Esophagus muscularis mucosa (tissue), 4 donors: Measurements from ENCODE around the gene SRRM3. TPM values are rescaled to one million over a fixed set of nuclear protein-coding genes. Genes with fewer than 3 reads are reported as not detected.
A peak's percentile ranks its signal among the peaks of the same experiment; 100 is the strongest.
"Not testable (repeated sequence)": the region's sequence is repeated elsewhere in the genome, so short reads cannot be mapped to it uniquely, and the experiment has no call there.

ENCODE experiments used
- DNase-seq: peaks from one replicate; pipeline ENCODE4 v3.0.0-alpha.2; 2017; ENCODE audit errors: extremely low spot score
- H3K27ac ChIP-seq, 4 donors: fragments of 200-600 bp; sonication (generic); replicated peaks in 1 of 4; 1 replicate in 3 of 4; 2 replicates in 1 of 4; pipeline ENCODE4 v1.5.1; 2016 to 2019; ENCODE audit warnings: mild to moderate bottlenecking in 1 of 4
- H3K27me3 ChIP-seq, 4 donors: fragments of 200-600 bp; sonication (generic); one replicate each; pipeline versions ENCODE4 v1.5.1 to v1.6.0; 2016 to 2019
- H3K36me3 ChIP-seq, 4 donors: fragments of 200-600 bp; sonication (generic); one replicate each; pipeline ENCODE4 v1.5.1; 2016 to 2019
- H3K4me1 ChIP-seq, 4 donors: fragments of 200-600 bp; sonication (generic); one replicate each; pipeline ENCODE4 v1.5.1; 2016 to 2019
- H3K4me3 ChIP-seq, 4 donors: fragments of 200-600 bp; sonication (generic); 1 replicate in 2 of 4; 2 replicates in 2 of 4; pipeline ENCODE4 v1.5.1; 2016 to 2019; ENCODE audit warnings: mild to moderate bottlenecking in 4 of 4, moderate library complexity in 1 of 4
- H3K9me3 ChIP-seq, 4 donors: fragments of 200-600 bp; sonication (generic); 1 replicate in 3 of 4; 2 replicates in 1 of 4; pipeline ENCODE4 v1.5.1; 2016 to 2019
- EP300 ChIP-seq: sonication (generic); formaldehyde crosslinking; IDR thresholded peaks from one replicate; pipeline ENCODE4 v1.6.1; 2017; ENCODE audit warnings: antibody characterized with exemption
- POLR2A ChIP-seq: fragments of 450-650 bp; IDR thresholded peaks from one replicate; pipeline ENCODE4 v1.6.1; 2017; ENCODE audit warnings: antibody characterized with exemption, moderate library complexity, mild to moderate bottlenecking, low read depth
- POLR2AphosphoS5 ChIP-seq, 2 donors: sonication (generic); formaldehyde crosslinking; IDR thresholded peaks; one replicate each; pipeline ENCODE4 v1.6.1; 2017; ENCODE audit warnings: antibody characterized with exemption in 2 of 2
- WGBS: methylation state at CpG from one replicate; pipeline ENCODE4 v1.1.5; 2018; 5-methylcytosine and 5-hydroxymethylcytosine counted together
- intact Hi-C: fragments of 100-400 bp; cut with DNase I; formaldehyde crosslinking; loops from one replicate; pipeline ENCODE4 v1.15.1; 2023
- total RNA-seq, 4 donors: library from RNA; depleted of rRNA; stranded (reverse); fragments of >200 nt; gene quantifications; one replicate each; pipeline versions ENCODE4 v1.1.0 to v1.2.1, GENCODE V29; 2016
- TF ChIP-seq, protein P1 (sequence below), 3 experiments: fragments of 200-600 bp in 2 of 3; fragments of 450-650 bp in 1 of 3; sonication (generic) in 2 of 3; IDR thresholded peaks; one replicate each; pipeline ENCODE4 v1.5.1; 2017 to 2019; ENCODE audit warnings: antibody characterized with exemption in 3 of 3, mild to moderate bottlenecking in 2 of 3, moderate library complexity in 1 of 3

Gene SRRM3
- total RNA-seq, result 1 to 10 TPM; 2.1 to 4.9 (median 2.7) TPM

DNA sequence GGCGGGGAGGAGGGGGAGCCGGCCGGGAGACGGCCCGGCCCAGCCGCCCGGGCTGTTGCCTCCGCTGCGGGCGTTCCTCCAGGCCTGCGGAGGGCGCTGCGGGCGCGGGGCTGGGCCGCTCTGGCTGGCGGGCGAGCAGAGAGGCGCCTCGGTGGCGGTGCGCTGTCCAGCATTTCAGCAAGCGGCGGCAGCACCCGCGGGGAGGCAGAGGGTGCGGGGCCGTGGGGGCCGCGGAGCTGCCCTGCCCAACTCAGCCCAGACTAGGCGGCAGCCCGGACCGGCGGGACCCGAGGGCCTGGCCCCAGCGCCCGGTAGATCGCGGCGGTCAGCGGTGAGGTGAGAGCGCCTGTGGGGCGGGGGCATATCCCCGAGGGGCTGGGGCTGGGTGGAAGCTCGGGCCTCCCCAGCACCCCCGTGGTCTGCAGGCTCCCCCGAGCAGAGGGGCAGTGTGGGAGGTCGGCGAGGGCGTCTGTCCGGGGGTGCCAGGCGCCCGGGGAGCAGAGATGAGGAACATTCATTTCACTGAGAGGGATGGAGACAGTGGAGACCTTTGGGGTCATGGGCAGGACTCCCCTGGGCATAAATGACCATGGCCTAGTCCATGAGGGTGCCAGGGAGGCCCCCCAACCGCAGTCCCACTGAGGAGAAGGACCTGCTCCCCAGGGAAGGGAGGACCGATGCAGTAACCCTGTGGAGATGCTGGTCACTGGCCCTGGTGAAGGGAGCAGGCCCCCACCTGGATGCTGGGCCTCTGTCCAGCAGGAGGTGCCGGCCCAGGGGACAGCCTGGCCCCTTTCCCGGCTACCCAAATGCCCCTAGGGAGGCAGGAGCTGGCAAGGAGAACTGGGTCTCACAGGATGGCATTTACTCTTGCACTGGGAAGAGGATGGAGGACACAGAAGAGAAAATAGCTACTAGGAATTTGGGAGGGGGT lies at the start of gene SRRM3:
Gene SRRM3, plus strand, starts transcription at position 165 of the 934 bp plus-strand sequence. CDS start 33,171 bp downstream, outside the sequence.
- intact Hi-C loops, result no loop called here
- Histone ChIP-seq H3K36me3 (no peaks in the 10 kb centered on the region), H3K9me3 (no peaks in the 10 kb centered on the region), H3K4me1 (peaks cover 0 to 13% (median 9%) of the 10 kb centered on the region in 4 donors), H3K4me3 (peak within 1 kb of the TSS in 2 of 4 donors; percentile 20 to 28), H3K27ac (no peak within 1 kb of the TSS), H3K27me3 (peaks cover 0 to 70% (median 5%) of the 10 kb centered on the region in 4 donors)
- no peak for DNase-seq
- peak in 1 of 2 donors; percentile 62 for TF ChIP-seq POLR2AphosphoS5 (IDR thresholded peaks at IDR 0.05)
- no peak for TF ChIP-seq POLR2A
- no peak for TF ChIP-seq EP300
- TF ChIP-seq, protein P1, sequence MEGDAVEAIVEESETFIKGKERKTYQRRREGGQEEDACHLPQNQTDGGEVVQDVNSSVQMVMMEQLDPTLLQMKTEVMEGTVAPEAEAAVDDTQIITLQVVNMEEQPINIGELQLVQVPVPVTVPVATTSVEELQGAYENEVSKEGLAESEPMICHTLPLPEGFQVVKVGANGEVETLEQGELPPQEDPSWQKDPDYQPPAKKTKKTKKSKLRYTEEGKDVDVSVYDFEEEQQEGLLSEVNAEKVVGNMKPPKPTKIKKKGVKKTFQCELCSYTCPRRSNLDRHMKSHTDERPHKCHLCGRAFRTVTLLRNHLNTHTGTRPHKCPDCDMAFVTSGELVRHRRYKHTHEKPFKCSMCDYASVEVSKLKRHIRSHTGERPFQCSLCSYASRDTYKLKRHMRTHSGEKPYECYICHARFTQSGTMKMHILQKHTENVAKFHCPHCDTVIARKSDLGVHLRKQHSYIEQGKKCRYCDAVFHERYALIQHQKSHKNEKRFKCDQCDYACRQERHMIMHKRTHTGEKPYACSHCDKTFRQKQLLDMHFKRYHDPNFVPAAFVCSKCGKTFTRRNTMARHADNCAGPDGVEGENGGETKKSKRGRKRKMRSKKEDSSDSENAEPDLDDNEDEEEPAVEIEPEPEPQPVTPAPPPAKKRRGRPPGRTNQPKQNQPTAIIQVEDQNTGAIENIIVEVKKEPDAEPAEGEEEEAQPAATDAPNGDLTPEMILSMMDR (IDR thresholded peaks at IDR 0.05), result peak; percentile 59 to 71 (median 62)
- 11% methylated on average over 17 of the region's 57 CpGs for WGBS

GRCh38 chr7:76151932-76152331 lies 49.8 kb upstream of the SRRM3 start:
- Histone ChIP-seq H3K27me3 (peaks cover 0 to 27% (median 4%) of the 10 kb centered on the region in 4 donors), H3K27ac (no peak overlapping the region), H3K4me1 (peaks cover 0 to 8% (median 2%) of the 10 kb centered on the region in 4 donors), H3K4me3 (no peak overlapping the region), H3K36me3 (no peaks in the 10 kb centered on the region), H3K9me3 (no peaks in the 10 kb centered on the region)
- TF ChIP-seq, protein P1 (IDR thresholded peaks at IDR 0.05), result no peak
- TF ChIP-seq EP300 (no peak), POLR2AphosphoS5 (IDR thresholded peaks at IDR 0.05) (no peak), POLR2A (no peak)
- no peak for DNase-seq
- intact Hi-C loops, result no loop called here
- WGBS, result 91% methylated on average over 5 of the region's 5 CpGs

DNA sequence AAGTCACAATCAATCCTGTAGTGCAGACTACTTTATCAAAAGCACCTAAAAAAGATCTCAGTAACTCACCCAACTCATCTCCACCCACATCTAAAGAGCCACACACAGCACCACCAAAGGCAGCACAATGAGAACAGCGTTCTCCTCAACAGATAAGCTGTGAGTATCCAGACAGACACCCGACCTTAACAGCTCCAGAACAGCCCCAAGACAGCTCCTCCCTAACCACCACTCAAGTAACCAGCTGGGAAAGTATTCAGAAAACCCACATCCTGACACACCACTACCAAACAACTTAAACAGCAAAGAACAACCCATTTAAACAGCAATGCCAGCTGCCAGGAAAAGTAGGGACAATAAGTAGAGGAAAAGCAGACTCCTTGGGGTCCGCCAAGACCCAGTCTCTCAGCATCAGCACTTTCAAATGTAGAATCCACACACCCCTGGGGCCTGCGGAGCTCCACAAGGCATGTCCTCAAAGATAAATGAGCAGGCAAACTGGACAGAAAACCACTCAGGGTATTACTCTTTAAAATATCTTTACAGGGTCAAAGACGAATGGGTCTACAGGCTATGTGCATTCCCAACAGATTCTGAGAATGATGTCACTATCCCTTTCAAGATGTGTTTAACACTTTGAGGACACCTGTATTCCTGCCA lies 48.0 kb upstream of the SRRM3 start:
- 50% methylated on average over 4 of the region's 5 CpGs for WGBS
- H3K4me3 ChIP-seq, H3K9me3 ChIP-seq, DNase-seq, intact Hi-C loops, H3K27ac ChIP-seq, H3K36me3 ChIP-seq, H3K4me1 ChIP-seq: not testable (repeated sequence)
- H3K27me3 ChIP-seq, result peaks cover 0 to 27% (median 4%) of the 10 kb centered on the region in 4 donors

DNA sequence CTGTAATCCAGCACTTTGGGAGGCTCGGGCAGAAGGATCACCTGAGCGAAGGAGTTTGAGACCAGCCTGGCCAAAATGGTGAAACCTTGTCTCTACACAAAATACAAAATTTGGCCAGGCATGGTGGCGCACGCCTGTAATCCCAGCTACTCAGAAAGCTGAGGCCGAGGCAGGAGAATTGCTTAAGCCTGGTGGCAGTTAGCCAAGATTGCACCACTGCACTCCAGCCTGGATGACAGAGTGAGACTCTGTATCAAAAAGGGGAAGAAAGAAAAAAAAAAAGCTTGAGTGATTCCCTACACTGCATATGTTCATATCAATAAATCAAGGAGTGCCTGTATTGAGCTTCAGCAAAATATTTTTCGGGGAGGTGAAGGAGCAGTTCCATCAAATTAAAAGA lies 45.8 kb upstream of the SRRM3 start:
- Histone ChIP-seq H3K36me3 (no peaks in the 10 kb centered on the region), H3K4me3 (no peak overlapping the region), H3K4me1 (no peaks in the 10 kb centered on the region), H3K27me3 (peaks cover 0 to 12% (median 0%) of the 10 kb centered on the region in 4 donors), H3K27ac (no peak overlapping the region), H3K9me3 (no peaks in the 10 kb centered on the region)
- 75% methylated on average over 6 of the region's 6 CpGs for WGBS
- TF ChIP-seq POLR2A, result no peak
- no peak for TF ChIP-seq POLR2AphosphoS5 (IDR thresholded peaks at IDR 0.05)
- intact Hi-C loops, result no loop called here
- no peak for DNase-seq

- 80% methylated on average over 2 of the region's 2 CpGs for WGBS
- peak; percentile 24 for DNase-seq
- not testable (repeated sequence) for H3K36me3 ChIP-seq
Measured at GRCh38 chr7:76156992-76157685, 44.6 kb upstream of the SRRM3 start.

DNA sequence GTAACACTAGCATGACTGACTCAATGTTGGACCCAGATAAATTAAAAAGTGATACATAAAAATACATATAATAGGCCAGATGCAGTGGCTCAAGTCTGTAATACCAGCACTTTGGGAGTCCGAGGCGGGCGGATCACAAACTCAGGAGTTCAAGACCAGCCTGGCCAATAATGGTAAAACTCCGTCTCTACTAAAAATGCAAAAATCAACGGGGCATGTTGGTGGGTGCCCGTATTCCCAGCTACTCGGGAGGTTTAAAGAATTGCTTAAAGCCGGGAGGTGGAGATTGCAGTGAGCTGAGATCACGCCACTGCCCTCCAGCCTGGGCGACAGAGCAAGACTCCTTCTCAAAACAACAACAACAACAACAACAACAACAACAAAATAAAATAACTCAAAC lies 43.3 kb upstream of the SRRM3 start:
- intact Hi-C loops, H3K27me3 ChIP-seq, H3K27ac ChIP-seq, H3K4me1 ChIP-seq, H3K4me3 ChIP-seq, DNase-seq, H3K9me3 ChIP-seq, H3K36me3 ChIP-seq: not testable (repeated sequence)
- 93% methylated on average over 10 of the region's 10 CpGs for WGBS

More at GRCh38 chr7:76156992-76157685, 44.6 kb upstream of the SRRM3 start:
- H3K27ac ChIP-seq, intact Hi-C loops, H3K4me3 ChIP-seq, H3K4me1 ChIP-seq, H3K27me3 ChIP-seq, H3K9me3 ChIP-seq: not testable (repeated sequence)

- WGBS, result 88% methylated on average over 10 of the region's 10 CpGs
- intact Hi-C loops, H3K27me3 ChIP-seq, H3K4me3 ChIP-seq, H3K27ac ChIP-seq, H3K9me3 ChIP-seq, H3K36me3 ChIP-seq: not testable (repeated sequence)
- H3K4me1 ChIP-seq, result peaks cover 0 to 12% (median 8%) of the 10 kb centered on the region in 4 donors
- peak; percentile 17 for DNase-seq
Measured at GRCh38 chr7:76162416-76163170, 39.1 kb upstream of the SRRM3 start.

- DNase-seq, H3K27me3 ChIP-seq, H3K4me3 ChIP-seq, H3K27ac ChIP-seq, H3K36me3 ChIP-seq, H3K9me3 ChIP-seq, intact Hi-C loops: not testable (repeated sequence)
- peaks cover 0 to 12% (median 8%) of the 10 kb centered on the region in 4 donors for H3K4me1 ChIP-seq
- 57% methylated on average over 8 of the region's 8 CpGs for WGBS
Measured at GRCh38 chr7:76163812-76164211, 37.9 kb upstream of the SRRM3 start.
